Cardiac septum (tissue), 1 donor: ENCODE results near the gene TEX28. TPM values are rescaled to one million over a fixed set of nuclear protein-coding genes. Genes with fewer than 3 reads are reported as not detected.
"Not testable (repeated sequence)": the region's sequence is repeated elsewhere in the genome, so short reads cannot be mapped to it uniquely, and the experiment has no call there.

ENCODE experiments used
- DNase-seq: peaks from one replicate; pipeline ENCODE4 v3.0.0-alpha.2; 2020; ENCODE audit warnings: low spot score
- intact Hi-C: fragments of 100-400 bp; cut with DNase I; formaldehyde crosslinking; loops from one replicate; pipeline ENCODE4 v1.14.0; 2022
- total RNA-seq: library from RNA; stranded (reverse); fragmentation: NEBNext Ultra II Directional; extraction: Animal tissue kit (Norgen Biotek cat#: 25700); gene quantifications from one replicate; pipeline ENCODE4 v1.2.1, GENCODE V29; 2021
- donor health status: DM: no; HTN: no; CAD: no.

TEX28 gene
- total RNA-seq, 1 donor from 2014 or later = not detected

DNA sequence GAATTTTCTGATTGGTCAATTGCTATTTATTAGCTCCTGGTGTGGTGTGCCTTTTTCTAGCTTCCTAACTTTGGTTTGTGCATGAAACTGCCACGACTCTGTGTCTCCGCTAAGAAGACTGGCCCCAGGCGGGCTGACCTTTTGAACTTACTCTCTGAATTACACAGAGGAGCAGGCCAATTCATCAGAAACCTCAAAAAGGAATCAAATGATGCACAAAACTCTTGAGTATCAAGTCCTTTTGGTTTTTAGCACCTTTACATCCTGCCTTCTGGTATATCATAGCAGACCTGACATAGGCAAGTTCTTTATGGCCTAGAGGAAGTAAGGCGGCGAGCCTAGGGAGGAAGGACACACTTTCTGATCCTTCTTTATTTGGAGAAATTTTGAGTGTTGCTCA, 18.2 kb upstream of the TEX28 start:
- intact Hi-C loops = no loop called here
- no peak for DNase-seq

DNA sequence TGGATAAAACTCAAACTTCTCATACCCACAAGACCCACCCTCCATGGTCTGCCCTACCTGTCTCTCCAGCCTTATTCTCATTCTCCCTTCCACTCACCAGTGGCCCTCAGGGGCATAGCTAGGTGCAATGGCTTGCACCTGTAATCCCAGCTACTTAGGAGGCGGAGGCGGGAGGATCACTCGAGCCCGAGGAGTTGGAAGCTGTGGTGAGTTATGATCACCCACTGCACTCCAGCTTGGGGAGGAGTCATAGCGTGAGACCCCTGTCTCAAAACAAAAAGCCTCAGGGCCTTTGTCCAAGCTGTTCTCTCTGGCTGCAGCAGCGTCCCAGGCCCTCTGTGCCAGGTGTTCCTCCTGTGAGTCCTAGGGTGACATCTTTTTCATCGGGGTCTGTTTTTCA, 17.2 kb upstream of the TEX28 start:
- intact Hi-C loops = no loop called here
- no peak for DNase-seq

DNA sequence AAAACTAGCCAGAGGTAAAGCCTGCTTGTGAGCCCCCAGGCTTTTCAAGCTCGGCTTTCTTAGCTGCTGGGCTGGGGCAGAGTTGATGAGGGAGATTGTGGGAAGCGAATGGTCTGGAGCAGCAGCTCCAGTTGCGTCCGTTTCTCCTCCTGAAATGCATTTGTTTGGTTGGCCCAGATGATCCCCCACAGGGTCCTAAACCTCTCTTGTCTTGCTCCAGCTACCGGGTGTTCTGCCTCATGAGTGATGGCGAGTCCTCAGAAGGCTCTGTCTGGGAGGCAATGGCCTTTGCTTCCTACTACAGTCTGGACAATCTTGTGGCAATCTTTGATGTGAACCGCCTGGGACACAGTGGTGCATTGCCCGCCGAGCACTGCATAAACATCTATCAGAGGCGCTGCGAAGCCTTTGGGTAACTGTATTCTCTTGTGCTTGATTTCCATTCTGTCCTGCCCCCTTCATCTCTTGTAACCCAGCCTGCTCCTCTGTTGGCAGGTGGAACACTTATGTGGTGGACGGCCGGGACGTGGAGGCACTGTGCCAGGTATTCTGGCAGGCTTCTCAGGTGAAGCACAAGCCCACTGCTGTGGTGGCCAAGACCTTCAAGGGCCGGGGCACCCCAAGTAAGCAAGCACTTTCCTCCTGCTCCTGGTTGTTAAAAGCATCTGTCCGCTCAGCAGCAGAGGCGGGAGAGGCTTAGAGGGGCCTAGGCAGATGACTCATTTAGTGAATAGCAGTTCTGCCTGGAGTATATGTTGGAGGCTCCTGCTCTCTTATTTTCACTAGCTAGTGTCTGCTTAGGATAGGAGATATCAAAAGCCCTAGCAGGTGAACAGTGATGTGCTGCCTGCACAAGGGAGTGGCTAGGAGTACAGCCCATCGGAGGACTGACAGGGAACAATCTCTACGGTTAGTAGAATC, 16.0 kb upstream of the TEX28 start:
- no peak for DNase-seq
- intact Hi-C loops = no loop called here

DNA sequence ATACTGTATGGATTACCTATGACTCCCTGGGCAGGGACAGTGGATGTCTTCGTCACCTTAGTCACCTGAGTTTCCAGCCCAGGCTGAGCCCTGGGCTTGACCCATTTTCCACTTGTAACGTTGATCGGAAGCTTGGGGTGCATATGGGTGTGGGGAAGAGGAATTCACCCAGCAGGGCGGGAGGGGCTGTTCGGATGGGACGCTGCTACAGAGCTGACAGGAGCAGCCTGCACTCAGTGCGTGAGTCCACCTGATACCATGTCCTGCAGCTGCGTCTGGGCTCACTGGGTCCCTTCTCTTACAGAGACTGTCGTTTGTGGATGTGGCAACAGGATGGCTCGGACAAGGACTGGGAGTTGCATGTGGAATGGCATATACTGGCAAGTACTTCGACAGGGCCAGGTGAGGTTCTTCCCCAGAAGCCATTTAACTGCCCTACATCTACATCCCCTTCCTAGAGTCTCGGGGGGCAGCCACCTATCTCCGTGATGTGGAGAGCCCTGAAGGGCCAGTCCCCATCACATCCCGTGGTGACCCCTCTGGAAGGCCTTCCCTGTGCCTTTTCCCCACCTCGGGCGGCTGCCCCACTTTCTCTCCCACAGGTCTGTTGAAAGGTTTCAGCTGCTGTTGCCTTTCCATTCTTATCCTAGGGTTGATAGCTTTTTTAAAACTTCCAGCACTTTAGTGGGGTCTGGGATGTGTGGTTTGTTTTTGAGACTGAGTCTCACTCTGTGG, 14.3 kb upstream of the TEX28 start:
- intact Hi-C loops = no loop called here
- no peak for DNase-seq

DNA sequence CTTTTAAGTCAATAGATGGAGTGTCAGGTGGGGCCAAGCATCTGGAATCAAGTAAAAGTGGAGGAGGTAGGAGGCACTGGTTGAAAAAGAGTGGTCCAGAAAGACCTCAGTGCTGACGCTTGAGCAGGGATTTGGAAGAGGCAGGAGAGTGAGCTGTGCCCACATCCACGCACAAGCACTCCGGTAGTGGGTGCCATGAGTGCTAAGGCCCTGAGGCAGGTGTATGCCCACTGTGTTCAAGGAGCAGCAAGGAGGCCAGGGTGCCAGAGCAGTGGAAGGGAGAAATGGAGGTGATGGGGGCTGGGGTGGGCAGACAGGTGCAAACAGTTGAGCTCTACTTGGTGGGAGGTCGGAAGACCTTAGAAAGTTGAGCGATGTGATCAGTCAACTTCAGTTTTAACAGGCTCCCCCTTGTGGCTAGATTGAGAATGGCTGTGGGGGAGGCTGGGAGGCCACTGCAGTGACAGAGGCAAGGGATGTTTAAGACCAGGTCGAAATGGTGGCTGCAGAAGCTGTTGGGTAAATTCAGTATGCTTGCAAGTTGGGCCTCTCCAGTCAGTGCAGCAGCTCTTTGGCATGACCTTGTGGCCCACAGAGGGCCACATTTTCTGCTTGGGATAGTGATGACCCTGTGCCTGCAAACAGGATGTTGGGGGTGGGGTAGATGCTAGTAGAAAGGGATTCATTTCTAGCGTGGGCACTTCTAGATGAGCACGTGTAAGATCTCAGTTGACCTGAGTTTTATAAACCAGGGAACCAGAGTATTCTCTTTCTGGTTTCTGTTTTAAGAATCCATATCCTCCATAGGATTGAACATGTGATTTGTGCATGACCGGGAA, 13.4 kb upstream of the TEX28 start:
- intact Hi-C loops = no loop called here
- peak; percentile 78 for DNase-seq

DNA sequence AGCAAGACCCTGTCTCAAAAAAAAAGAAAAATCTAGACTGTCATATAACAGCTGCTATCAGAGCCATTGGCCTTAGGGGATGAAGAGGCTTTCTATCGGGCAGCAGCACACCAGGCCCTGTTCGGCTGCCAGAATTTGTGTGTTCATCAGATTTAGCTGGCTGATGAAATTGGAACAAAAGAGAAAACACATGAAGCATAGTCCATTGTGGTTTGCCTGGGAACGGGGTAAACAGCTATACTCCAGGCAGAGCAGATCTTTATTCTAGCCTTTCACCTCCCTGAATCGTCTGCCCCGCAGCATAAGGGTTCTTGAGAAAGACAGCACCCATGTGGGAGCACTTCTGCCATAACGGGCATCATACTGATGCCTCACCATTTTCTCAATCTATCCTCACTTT, 12.3 kb upstream of the TEX28 start:
- no peak for DNase-seq
- intact Hi-C loops = no loop called here

DNA sequence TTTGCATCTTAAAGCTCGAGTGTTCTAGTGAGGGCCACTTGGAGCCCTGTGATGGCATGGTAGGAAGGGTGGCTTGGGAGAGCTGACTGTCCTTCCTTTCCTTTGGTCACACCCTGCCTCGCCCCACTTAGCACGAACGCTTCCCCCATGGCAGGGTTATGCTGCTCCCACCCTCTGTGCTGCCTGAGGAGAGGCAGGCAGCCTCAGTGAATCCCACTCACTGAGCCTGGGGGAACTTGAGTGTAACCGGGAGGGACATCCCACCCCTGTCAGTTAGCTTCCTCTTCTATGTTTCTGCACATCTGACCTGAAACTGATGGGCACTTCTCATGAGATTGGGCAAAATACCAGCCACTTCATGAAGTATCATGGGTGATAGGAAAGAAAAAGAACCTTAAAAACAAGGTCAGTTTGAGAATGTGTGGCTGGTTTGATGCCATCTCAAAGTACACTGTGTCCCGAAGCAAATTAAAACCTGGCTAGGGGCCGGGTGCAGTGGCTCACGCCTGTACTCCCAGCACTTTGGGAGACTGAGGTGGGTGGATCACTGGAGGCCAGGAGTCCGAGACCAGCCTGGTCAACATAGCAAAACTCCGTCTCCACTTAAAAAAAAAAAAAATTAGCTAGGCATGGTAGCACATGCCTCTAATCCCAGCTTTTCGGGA, 10.7 kb upstream of the TEX28 start:
- intact Hi-C loops = no loop called here
- DNase-seq = no peak

DNA sequence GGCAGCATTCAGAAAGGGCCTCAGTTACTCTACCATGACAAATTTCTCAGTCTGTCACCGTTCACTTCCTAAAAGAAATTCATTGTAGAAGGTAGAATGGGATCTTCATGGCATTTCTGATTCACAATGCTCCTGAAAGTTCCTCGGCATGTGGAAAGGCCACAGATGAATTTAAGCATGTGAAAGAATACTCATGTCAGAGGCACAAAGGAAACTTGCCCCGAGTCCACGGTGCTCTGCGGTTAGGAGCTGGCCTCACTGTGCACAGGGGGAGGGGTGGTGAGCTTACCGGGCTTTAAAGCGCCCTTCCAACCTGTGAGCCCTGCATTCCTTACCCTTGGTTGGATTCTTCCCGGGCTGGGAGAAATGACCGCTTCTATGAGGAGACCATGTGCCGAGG, 9.9 kb upstream of the TEX28 start:
- intact Hi-C loops = no loop called here
- no peak for DNase-seq

DNA sequence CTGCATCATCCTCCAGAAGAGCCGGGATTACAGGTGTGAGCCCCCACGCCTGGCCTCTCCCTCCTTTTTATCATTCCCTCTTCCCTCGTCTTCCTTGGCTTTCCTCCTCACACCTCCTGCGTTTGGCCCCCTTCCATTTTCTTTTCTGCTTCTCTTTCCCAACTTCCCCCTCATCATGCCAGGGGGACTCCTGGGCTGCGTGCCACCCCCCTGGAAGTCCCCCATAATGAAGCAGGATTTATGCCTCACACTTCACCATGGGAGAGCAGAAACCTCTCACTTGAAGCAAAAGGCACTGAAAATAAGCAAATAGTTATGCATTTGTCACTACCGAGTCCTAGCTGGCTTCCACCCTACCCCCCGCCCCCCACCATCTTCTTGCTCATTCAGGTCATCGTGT, 8.6 kb upstream of the TEX28 start:
- DNase-seq = no peak

DNA sequence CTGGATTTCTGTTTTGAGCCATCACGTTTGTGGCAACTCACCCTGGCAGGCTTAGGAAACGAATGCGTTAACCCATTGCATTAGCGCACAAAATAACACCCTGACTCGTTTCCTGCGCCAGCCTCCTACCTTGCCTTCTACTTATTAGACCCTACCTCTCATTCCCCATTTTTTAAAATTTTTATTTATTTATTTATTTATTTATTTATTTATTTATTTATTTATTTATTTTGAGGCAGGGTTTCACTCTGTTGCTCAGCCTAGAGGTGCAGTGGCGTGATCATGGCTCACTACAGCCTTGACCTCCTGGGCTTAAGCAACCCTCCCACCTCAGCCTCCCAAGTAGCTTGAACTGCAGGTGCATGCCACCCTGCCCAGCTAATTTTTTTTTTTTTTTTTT, 8.1 kb upstream of the TEX28 start:
- intact Hi-C loops, DNase-seq: not testable (repeated sequence)

More for the DNA sequence above, 8.6 kb upstream of the TEX28 start:
- intact Hi-C loops = no loop called here

DNA sequence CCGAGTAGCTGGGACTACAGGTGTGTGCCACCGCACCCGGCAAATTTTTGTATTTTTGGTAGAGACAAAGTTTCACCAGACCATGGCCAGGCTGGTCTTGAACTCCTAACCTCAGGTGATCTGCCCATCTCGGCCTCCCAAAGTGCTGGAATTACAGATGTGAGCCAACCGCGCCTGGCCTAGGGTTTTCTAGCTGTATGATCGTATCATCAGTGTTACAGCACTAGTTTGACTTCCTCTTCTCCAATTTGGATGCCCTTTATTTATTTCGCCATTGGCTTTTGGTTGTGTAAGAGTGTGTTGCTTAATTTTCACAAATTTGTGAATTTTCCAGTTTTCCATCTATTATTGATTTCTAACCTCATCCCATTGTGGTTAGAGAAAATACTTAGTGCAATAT, 5.9 kb upstream of the TEX28 start:
- intact Hi-C loops = no loop called here
- DNase-seq = no peak

DNA sequence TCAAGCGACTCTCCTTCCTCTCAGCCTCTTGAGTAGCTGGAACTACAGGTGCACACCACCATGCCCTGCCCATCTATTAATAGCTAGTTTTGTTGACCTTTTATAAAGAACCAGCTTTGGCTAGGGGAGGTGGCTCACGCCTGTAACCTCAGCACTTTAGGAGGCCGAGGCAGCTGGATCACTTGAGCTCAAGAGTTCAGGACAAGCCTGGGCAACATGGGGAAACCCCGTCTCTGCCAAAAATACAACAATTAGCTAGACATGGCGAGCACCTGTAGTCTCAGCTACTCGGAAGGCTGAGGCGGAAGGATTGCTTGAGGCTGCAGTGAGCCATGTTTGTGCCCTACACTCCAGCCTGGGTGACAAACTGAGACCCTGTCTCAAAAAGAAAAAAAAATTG, 3.4 kb upstream of the TEX28 start:
- DNase-seq = no peak
- intact Hi-C loops = no loop called here

DNA sequence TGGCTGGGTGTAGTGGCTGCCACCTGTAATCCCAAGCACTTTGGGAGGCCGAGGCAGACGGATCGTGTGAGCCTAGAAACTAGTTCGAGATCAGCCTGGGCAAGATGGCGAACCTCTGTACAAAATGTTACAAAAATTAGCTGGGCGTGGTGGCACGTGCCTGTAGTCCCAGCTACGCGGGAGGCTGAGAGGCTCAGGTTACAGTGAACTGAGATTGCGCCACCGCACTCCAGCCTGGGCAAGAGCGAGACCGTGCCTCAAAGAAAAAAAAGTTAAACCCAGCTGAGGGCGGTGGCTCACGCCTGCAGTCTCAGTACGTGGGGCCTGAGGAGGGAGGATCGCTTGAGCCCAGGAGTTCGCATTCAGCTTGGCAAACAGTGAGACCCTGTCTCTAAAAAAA, 1.8 kb upstream of the TEX28 start:
- DNase-seq = no peak
- intact Hi-C loops = no loop called here

DNA sequence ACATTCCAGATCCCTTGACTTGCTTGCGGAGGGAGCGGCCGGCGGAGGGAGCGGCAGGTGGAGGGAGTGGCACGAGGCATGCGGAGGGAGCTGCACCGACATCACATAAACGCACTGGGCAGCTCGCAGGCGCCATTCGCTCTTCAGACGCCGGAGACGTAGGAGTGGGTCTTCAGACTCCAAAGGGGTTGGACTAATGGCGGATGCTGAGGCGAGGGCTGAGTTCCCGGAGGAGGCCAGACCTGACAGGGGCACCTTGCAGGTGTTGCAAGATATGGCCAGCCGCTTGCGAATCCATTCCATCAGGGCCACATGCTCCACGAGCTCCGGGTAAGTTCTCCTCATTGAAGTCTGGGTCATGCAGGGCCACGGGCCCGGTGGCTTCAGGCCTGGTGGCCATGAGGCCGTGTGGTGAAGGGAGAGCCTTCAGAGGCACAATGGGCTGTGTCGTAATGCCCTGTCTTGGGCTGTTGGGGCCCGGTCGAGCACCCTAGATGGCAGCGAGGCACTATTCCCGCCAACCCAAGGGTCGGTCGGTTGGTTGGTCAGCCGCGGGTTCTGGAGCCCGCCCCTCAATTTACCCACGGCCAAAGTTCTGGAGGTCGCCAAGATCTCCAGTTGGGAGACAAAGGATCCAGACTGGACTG, 863 bp upstream of the TEX28 start, which contains the start of gene TKTL1:
TKTL1 (plus strand) TSS at position 132 of the 647 bp plus-strand sequence; CDS start at position 197, 65 bp downstream.
- DNase-seq = no peak
- intact Hi-C loops = no loop called here

DNA sequence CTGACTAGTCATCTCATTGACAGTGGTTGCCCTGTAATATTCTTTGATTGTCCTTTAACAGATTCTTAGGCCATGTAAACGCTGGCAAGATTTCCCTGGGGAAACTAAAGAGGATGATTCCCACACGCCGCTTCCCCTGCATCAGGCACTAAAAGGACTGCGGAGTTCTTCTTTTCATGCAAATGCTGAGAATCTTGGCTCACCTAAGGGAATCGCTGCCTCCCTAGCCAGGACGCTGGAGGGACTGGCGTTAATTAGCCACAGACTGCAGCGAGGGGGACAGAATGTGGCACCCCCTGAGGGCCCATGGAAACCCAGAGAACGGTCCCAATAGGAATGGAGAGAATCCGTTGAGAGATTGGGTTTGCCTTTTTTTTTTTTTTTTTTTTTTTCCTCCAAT, 8.5 kb downstream of the TEX28 start:
- DNase-seq, intact Hi-C loops: not testable (repeated sequence)

DNA sequence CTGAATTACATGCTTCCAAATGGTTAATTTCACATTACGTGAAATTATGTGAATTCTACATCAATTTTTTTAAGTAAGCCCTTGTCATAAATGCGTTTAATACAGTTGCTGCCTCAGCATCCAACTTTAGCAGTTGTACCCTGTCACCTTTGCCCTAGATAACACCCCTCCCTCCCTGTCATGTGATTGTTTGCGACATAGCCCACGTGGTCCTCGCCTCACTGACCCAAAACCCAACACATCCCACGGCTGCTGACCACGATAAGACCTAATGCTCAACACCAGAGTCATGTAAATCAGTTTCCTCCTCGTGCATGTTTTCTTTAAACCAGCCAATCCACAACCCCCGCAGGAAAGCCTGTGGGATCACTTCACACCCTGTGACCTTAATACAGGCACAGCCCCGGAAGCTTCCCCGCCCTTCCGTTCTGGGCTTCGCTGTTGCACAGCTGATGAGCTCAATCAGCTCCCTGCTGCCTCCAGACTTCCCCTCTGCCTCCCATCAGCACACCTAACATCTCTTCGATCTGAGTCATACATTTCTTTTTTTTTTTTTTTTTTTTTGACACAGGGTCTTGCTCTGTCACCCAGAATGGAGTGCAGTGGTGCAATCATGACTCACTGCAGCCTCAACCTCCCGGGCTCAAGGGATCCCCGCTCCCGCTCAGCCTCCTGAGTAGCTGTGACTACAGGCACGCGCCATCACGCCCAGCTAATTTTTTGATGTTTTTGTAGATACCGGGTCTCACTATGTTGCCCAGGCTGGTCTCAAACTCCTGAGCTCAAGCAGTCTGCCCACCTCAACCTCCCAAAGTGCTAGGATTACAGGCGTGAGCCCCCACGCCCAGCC, 10.2 kb downstream of the TEX28 start:
- intact Hi-C loops, DNase-seq: not testable (repeated sequence)

DNA sequence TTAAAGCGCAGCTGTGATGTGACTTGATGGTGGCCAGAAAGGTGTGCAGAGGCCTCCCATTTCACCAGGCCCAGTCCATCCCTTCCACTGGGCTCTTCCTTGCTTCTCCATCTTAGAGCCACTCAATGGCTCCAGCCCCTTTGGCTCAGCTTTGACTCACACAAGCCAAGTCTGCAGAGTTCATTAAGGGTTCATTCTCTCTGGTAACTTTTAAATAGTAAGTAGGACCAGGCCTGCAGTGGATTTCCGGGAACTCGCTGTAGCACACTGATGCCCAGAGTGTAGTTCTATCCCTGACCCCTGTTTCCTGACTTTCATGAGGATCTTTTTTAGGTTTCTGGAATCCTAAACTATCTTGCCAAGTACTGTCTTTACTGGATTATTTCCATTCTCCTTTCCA, 25.7 kb downstream of the TEX28 start:
- DNase-seq, intact Hi-C loops: not testable (repeated sequence)

DNA sequence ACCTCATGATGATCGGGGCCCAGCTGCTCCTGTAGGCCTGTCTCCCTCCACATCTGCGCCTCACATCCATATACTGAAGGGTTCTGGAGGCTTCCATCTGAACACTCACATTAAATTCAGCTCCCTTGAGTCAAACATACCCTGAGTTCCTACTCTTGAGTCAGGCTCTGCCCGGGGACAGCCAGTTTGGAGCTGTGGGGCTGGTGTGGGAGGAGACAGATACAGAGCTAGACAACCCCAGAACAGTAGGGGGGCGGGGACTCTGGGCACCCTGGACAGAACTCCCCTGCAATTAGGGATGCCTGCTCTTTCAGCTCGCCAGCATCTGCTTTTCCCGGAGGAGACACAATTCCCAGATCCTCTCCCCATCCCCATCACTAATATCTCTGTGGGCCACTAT, 31.9 kb downstream of the TEX28 start:
- intact Hi-C loops, DNase-seq: not testable (repeated sequence)
